HG02571 (cell line): Measurements from ENCODE around the gene HLCS.
"Not testable (repeated sequence)": the region's sequence is repeated elsewhere in the genome, so short reads cannot be mapped to it uniquely, and the experiment has no call there.

ENCODE experiments used
- ATAC-seq: cut with Tn5 transposase; IDR thresholded peaks from one replicate; pipeline ENCODE4 v1.9.1; 2021; ENCODE audit warnings: mild to moderate bottlenecking, moderate library complexity; ENCODE audit not compliant: unreplicated experiment

The HLCS gene

GRCh38 chr21:36966066-36966820, at the start of gene HLCS:
HLCS (minus strand) TSS chr21:36966669; CDS start chr21:36966638, 31 bp downstream.
- peak; percentile 80 for ATAC-seq

- peak; percentile 87 for ATAC-seq
These were observed 43.4 kb upstream of the HLCS start for GRCh38 chr21:37009740-37010341.

- no peak for ATAC-seq
These were observed 42.3 kb upstream of the HLCS start for GRCh38 chr21:37008724-37009123.

- no peak for ATAC-seq
These were observed 40.2 kb upstream of the HLCS start, which contains the start of gene RIPPLY3 for GRCh38 chr21:37006486-37007291. RIPPLY3 (plus strand) TSS chr21:37006702; CDS start chr21:37006773, 71 bp downstream.

- no peak for ATAC-seq
These were observed 39.3 kb upstream of the HLCS start for GRCh38 chr21:37005548-37006485.

- ATAC-seq = not testable (repeated sequence)
These were observed 37.4 kb upstream of the HLCS start for GRCh38 chr21:37003917-37004316.

GRCh38 chr21:37002851-37003250, 36.4 kb upstream of the HLCS start:
- ATAC-seq = not testable (repeated sequence)

- ATAC-seq = no peak
These were observed 35.0 kb upstream of the HLCS start for GRCh38 chr21:37001441-37001840.

GRCh38 chr21:37000381-37000780, 33.9 kb upstream of the HLCS start:
- no peak for ATAC-seq

GRCh38 chr21:36999131-36999898, 32.8 kb upstream of the HLCS start:
- no peak for ATAC-seq

GRCh38 chr21:36995285-36995684, 28.8 kb upstream of the HLCS start:
- not testable (repeated sequence) for ATAC-seq

- ATAC-seq = no peak
These were observed 28.2 kb upstream of the HLCS start for GRCh38 chr21:36994501-36995158.

GRCh38 chr21:36992671-36993070, 26.2 kb upstream of the HLCS start:
- ATAC-seq = no peak

- ATAC-seq = no peak
These were observed 24.2 kb upstream of the HLCS start for GRCh38 chr21:36990508-36991205.

- ATAC-seq = peak; percentile 88
These were observed 23.4 kb upstream of the HLCS start for GRCh38 chr21:36989699-36990507.

GRCh38 chr21:36989199-36989698, 22.8 kb upstream of the HLCS start:
- not testable (repeated sequence) for ATAC-seq

- no peak for ATAC-seq
These were observed 22.1 kb upstream of the HLCS start for GRCh38 chr21:36988536-36988935.
